Muscle layer of colon (tissue), 2 donors: ENCODE results near the gene SPEM2.
A peak's percentile ranks its signal among the peaks of the same experiment; 100 is the strongest.

Source experiments
- H3K27ac ChIP-seq: one replicate; pipeline ENCODE4 v1.7.0; 2013; ENCODE audit warnings: low read depth, mild to moderate bottlenecking, low read length, moderate library complexity
- H3K27me3 ChIP-seq, 2 donors: one replicate each; pipeline ENCODE4 v1.7.0; 2013; ENCODE audit warnings: low read length in 2 of 2, mild to moderate bottlenecking in 2 of 2; ENCODE audit not compliant: insufficient read depth in 2 of 2, control insufficient read depth in 1 of 2
- H3K36me3 ChIP-seq: one replicate; pipeline ENCODE4 v1.7.0; 2013; ENCODE audit warnings: mild to moderate bottlenecking, low read length; ENCODE audit not compliant: insufficient read depth
- H3K4me1 ChIP-seq: one replicate; pipeline ENCODE4 v1.7.0; 2013; ENCODE audit warnings: mild to moderate bottlenecking, low read length; ENCODE audit not compliant: insufficient read depth
- H3K4me3 ChIP-seq, 2 donors: one replicate each; pipeline ENCODE4 v1.7.0; 2013; ENCODE audit warnings: low read length in 2 of 2, low read depth in 1 of 2, mild to moderate bottlenecking in 1 of 2, moderate library complexity in 1 of 2
- H3K9ac ChIP-seq: one replicate; pipeline ENCODE4 v1.7.0; 2013; ENCODE audit warnings: low read length
- H3K9me3 ChIP-seq: one replicate; pipeline ENCODE4 v1.7.0; 2013; ENCODE audit warnings: mild to moderate bottlenecking, low read length
- donor health status: abdominal sarcoma.
- donor health status: Adenocarcinoma of cecum.

The SPEM2 gene

DNA sequence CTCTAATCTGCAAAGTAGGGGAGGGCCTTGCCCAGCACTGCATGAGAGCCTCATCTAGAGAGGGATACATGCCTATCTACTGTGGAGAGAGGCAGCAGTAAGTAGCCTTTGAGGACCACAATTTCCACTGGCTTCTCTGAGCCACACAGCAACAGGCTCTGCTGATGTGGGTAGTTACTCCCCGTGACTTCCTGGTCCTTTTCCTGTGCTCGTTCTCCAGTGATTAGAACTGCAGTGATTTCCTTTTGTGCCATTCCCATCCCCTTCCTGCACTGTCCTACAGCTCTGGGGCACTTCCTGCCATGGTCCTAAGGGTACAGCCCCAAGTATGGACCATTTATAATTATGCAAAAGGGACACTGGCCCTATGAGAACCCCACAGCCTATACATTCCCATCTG lies 34.1 kb upstream of the SPEM2 start:
- Histone ChIP-seq H3K36me3 (peaks cover 6% of the 10 kb centered on the region), H3K27me3 (no peaks in the 10 kb centered on the region), H3K27ac (no peak overlapping the region), H3K4me1 (peaks cover 8% of the 10 kb centered on the region), H3K9ac (no peak overlapping the region), H3K4me3 (no peak overlapping the region), H3K9me3 (no peaks in the 10 kb centered on the region)

DNA sequence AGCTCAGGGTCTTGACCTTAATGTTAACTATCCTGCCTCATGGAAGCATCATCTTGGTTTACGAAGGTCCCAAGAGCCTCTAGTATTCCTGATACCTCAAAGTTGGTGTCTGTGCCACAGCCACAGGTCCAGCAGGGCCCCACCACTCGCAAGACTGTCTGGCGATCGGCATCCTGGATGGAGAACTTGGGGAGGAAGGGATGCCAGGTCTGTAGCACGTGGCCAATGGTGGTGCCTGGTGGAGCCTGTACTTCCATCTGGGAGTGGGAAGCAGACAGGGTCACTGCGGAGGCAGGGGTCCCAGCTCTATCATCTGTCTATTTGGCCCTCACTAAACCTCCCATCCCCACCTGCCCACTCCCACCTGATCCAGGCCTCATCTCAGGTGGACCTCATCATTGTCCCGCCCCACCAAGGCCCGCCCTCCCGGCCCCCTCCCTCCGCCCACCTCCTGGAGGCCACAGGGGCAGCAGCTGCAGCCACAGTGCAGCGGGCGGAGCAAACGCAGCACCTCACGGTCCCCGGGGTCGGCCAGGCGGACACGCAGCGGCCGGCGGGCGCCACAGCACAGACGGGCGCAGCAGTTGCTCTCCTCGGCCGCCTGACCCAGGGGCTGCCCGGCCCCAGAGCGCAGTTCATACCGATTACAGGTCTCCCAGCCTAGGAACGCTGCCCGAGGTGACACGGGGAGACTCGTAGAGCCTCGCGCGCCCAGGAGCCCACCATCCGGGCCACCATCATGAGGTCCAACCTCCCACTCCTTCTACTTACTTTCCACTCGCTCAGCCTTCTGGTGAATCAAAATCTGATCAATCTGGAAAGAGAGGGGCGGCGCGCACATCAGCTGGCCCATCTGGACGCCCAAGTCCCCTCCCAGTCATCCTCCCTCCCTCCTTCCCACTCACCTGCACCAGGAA lies 32.5 kb upstream of the SPEM2 start:
- H3K4me3 ChIP-seq = peak overlapping the region in 1 of 2 donors; percentile 86
- H3K9ac ChIP-seq = peak overlapping the region; percentile 68
- peaks cover 6% of the 10 kb centered on the region for H3K36me3 ChIP-seq
- no peak overlapping the region for H3K27ac ChIP-seq
- peaks cover 8% of the 10 kb centered on the region for H3K4me1 ChIP-seq
- H3K9me3 ChIP-seq = no peaks in the 10 kb centered on the region
- H3K27me3 ChIP-seq = no peaks in the 10 kb centered on the region

DNA sequence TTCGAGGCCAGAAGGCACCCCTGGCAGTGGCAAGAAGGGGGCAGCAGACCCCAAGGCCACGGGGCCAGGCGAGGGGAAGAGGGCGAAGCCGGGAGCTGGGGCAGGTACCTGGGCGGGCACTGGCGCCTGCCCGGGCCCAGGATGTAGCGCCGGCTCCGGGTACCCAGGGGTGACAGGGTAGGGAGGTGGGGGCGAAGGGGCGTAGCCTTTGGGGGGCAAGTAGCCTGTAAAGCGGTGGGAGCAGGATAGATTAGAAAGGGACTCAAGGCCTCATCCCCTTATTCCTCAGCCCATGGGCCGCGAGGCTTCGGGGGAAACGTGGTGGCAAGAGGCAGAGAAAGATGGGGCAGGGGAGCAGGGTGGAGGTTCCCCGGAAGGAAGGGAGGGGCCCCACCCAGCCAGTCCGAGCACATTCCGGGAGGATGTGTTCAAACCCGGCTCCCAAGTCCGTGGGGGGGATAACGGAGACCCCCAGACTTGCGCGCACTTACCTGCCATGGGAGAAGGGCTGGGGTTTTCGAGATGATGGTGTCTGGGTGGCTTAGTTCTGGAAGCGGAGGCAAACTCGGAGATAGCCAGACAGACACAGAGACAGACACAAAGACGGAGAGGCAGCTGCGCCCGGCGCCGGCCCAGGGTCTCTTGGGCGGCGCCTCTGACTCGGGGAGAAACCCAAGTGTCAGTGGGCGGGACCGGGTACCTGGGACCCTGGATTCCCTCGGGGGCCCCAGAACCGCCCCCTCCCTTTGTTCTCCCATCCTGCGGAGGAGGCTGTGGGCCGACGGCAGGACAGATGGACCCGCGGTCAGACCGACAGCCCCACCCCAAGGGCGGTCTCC lies 31.6 kb upstream of the SPEM2 start:
- Histone ChIP-seq H3K4me3 (peak overlapping the region; percentile 86 to 91), H3K9ac (peak overlapping the region; percentile 68), H3K4me1 (peaks cover 8% of the 10 kb centered on the region), H3K27ac (peak overlapping the region; percentile 77), H3K27me3 (no peaks in the 10 kb centered on the region), H3K36me3 (peaks cover 6% of the 10 kb centered on the region), H3K9me3 (no peaks in the 10 kb centered on the region)

DNA sequence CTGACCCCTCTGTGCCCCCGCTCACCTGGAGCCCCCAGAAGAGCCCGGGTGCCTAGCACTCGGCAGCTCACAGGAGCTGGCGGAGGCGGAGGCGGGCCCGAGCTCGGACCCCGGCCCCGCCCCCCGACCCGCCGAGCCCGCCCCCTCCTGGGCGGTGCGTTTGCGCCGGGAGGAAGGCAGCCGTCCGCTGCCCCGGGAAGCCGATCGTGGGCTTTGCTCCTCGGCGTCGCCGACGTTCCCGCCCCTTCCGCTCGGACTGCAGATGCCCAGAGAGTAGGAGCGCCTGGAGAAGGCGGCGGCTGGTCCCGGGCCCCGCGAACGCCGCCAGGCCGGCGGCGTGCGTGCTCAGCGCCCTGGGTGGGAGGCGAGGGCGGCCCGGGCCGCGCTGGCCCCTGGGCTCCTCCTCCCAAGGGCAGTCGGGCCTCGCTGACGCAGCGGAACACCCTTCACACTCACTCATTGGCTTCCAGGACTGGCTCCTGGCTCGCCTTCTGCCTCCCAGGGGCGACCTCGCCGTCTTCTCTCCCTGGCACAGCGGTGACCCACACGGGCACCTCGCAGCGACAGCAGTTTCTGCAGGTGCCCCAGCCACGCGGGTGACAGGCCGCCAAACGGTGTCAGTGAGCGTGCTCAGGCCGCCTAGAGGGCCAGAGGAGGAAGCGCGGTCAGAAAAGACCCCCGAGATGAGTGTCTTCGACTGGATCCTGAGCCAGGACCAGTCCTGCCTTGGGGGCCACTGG lies 30.8 kb upstream of the SPEM2 start, which contains the start of gene PLSCR3:
Gene PLSCR3 (minus strand): TSS at position 74 of the 740 bp plus-strand sequence. CDS start 415 bp downstream, outside the sequence.
- Histone ChIP-seq H3K9ac (peak within 1 kb of the TSS; percentile 68), H3K27me3 (no peaks in the 10 kb centered on the region), H3K4me1 (peaks cover 8% of the 10 kb centered on the region), H3K36me3 (peaks cover 6% of the 10 kb centered on the region), H3K4me3 (peak within 1 kb of the TSS; percentile 86 to 91), H3K9me3 (no peaks in the 10 kb centered on the region), H3K27ac (peak within 1 kb of the TSS; percentile 77)

DNA sequence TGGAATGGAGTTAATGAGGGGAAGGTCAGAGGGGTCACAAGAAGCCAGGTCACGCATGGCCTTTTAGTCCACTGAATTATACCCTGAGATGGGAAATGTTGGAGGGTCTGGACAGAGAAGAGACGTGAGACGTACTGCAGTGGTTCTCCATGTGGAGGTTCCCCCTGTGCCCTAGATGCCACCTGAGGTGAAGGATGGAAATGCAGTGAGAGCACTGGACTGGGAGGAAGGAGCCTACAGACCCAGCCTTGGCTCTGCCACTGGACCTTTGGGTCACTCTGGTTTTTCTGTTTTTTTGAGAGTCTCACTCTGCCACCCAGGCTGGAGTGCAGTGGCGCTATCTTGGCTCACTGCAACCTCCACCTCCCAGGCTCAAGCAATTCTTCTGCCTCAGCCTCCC lies 29.3 kb upstream of the SPEM2 start:
- H3K4me1 ChIP-seq = peaks cover 8% of the 10 kb centered on the region
- no peaks in the 10 kb centered on the region for H3K27me3 ChIP-seq
- no peak overlapping the region for H3K4me3 ChIP-seq

DNA sequence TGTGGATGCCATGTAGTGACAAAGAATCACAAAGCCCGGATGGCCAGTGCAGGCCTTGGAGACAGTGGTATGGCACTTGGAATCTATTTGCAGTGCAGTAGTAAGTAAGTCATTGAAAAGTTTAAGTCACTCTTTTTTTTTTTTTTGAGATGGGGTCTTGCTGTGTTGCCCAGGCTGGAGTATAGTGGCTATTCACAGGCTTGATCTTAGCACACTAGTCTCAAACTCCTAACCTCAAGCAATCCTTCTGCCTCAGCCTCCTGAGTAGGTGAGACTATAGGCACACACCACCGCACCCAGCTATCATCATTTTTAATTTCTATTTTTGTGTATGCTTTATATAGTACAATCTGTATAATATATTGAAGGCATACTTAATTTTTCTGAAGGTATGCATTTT lies 26.8 kb upstream of the SPEM2 start:
- Histone ChIP-seq H3K9ac (no peak overlapping the region), H3K36me3 (no peaks in the 10 kb centered on the region), H3K27me3 (no peaks in the 10 kb centered on the region), H3K4me3 (no peak overlapping the region), H3K27ac (no peak overlapping the region), H3K9me3 (no peaks in the 10 kb centered on the region), H3K4me1 (peaks cover 10% of the 10 kb centered on the region)

More for the DNA sequence above, 29.3 kb upstream of the SPEM2 start:
- Histone ChIP-seq H3K27ac (no peak overlapping the region), H3K9me3 (no peaks in the 10 kb centered on the region), H3K9ac (no peak overlapping the region), H3K36me3 (peaks cover 6% of the 10 kb centered on the region)

DNA sequence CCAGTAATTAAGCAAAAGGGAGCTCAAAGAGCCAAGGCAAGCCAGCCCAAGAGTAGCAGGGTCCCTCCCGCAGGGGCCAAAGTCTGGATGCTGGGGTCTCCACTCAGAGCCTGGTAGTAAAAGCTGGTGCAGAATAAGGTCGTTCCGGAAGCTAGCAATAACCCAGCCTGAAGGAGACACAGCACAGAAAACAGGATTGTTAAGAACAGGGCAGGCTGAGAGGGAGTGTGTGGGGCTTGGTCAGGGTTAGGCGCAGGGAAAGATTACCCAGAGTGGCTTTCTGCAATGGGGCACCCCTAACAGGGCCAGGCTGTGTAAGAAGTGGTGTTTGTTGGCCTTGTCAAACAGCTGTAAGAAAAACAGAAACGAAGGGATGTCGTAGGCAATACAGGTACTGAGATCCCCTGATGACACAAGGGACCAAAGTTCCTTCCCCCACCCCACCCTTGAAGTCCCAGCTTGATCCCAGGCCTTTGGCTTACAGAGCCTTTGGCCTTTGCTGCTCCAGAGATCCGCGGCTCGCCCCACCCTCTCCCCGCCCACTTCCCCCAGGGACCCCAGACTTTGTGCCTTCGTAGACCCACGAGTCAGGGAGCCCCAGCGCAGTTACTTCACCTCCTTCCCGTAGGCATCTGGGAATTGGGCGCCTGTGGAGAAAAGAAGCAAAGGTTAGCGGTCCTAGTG lies 22.2 kb upstream of the SPEM2 start:
- Histone ChIP-seq H3K4me1 (peaks cover 15% of the 10 kb centered on the region), H3K27me3 (no peaks in the 10 kb centered on the region), H3K27ac (peak overlapping the region; percentile 93), H3K36me3 (no peaks in the 10 kb centered on the region), H3K9me3 (no peaks in the 10 kb centered on the region), H3K4me3 (peak overlapping the region; percentile 71 to 82), H3K9ac (peak overlapping the region; percentile 56)

DNA sequence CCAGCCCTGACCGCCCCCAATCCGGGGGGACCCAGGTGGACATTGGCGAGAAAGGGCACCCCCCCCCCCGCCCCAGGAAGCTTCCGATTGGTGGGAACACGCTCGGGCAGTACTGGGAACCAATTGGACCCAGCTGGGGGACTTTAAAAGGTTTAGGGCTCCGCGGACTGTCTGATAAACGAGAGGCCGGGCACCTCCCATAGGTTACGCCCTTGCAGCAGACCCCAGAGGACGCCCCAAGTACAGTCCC lies 21.8 kb upstream of the SPEM2 start:
- Histone ChIP-seq H3K4me3 (peak overlapping the region; percentile 71 to 82), H3K27ac (peak overlapping the region; percentile 93), H3K36me3 (no peaks in the 10 kb centered on the region), H3K9ac (peak overlapping the region; percentile 56), H3K4me1 (peaks cover 15% of the 10 kb centered on the region), H3K9me3 (no peaks in the 10 kb centered on the region), H3K27me3 (no peaks in the 10 kb centered on the region)

DNA sequence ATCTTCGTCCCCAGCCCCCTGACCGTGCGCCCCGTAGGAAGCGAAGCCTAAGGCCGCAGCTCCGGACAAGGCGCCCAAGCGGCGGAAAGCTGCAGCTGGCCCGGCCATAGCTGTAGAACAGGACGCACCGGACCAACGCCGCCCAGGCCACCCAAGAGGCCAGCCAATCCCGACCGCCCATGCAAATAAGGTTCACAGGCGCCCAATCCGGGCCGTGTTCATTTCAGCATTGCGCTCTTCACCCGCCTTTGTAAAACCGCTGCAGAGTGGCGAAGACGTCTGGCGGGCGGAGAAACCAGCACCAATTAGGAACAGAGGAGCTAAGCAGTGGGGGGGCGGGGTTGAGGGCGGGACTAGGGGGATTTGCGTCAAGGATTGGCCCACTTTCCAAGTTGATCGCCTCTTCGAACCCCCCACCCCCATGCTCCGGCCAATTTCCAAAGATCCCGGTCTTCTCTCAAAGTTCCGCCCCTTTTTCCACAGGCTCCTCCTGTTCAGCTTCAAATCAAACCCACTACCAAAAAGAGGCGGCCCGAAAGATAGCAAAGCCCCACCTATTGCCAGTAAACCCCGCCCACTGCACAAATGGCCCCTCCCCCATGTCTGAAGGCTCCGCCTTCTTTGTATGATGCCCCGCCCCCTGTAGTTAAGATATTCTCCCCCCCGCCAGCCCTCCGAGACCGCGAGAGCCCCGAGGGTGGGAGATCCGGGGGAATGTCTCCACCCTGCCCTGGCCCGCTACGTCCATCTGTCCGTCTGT lies 21.3 kb upstream of the SPEM2 start, which contains the start of gene TMEM256:
Gene TMEM256 (minus strand): TSS at position 121 of the 760 bp plus-strand sequence. CDS start 13 bp downstream, at position 108.
- peaks cover 15% of the 10 kb centered on the region for H3K4me1 ChIP-seq
- peak within 1 kb of the TSS; percentile 93 for H3K27ac ChIP-seq
- H3K9ac ChIP-seq = peak within 1 kb of the TSS; percentile 57
- no peaks in the 10 kb centered on the region for H3K36me3 ChIP-seq
- H3K4me3 ChIP-seq = peak within 1 kb of the TSS; percentile 77 to 82
- H3K27me3 ChIP-seq = no peaks in the 10 kb centered on the region
- no peaks in the 10 kb centered on the region for H3K9me3 ChIP-seq

DNA sequence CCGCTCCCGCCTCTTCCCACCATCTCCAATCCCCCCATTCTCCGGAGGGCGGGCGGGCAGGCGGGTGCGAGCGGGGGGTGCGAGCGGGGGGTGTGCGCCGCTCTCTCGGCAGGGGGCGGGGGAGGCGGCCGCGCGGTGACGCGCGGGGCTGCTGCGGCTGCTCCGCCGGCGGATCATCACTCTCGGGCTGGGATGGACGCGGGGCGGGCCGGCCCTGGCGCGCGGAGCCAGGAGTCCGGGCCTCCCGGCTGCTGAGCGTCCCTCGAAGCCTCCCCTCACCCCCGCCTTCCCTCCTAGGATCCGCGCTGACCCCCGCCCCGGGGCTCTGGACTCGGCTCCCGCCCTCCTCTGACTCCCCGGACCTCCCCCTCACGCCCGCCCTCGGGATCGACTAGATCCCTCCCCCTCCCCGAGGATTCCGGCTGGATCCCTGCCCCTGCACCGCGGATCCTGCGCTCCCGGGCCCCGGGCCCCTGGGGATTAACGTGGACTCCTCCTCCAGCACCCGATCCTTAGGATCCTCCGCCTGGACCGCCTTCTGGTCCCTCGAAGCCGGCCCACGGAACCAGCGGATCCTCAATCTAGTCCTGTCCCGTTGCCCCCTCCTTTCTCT lies 20.6 kb upstream of the SPEM2 start:
- Histone ChIP-seq H3K36me3 (no peaks in the 10 kb centered on the region), H3K27me3 (no peaks in the 10 kb centered on the region), H3K4me3 (peak overlapping the region; percentile 71 to 77), H3K4me1 (peaks cover 15% of the 10 kb centered on the region), H3K9ac (peak overlapping the region; percentile 57), H3K9me3 (no peaks in the 10 kb centered on the region), H3K27ac (peak overlapping the region; percentile 45)
